GM21723 (cell line): ENCODE results near the gene COX5A.

Source experiments
- ATAC-seq: cut with Tn5 transposase; IDR thresholded peaks from one replicate; pipeline ENCODE4 v1.9.1; 2021; ENCODE audit warnings: mild to moderate bottlenecking, moderate library complexity; ENCODE audit not compliant: unreplicated experiment

The COX5A gene

GRCh38 chr15:74937590-74938371 is at the start of gene COX5A:
Gene COX5A, minus strand, starts transcription at chr15:74938073. Its CDS starts 59 bp downstream, at chr15:74938014.
- peak; percentile 87 for ATAC-seq

GRCh38 chr15:74983725-74984231 is 45.9 kb upstream of the COX5A start:
- no peak for ATAC-seq

GRCh38 chr15:74982183-74982582 is 44.3 kb upstream of the COX5A start:
- ATAC-seq = no peak

GRCh38 chr15:74978503-74978902 is 40.6 kb upstream of the COX5A start:
- no peak for ATAC-seq

DNA sequence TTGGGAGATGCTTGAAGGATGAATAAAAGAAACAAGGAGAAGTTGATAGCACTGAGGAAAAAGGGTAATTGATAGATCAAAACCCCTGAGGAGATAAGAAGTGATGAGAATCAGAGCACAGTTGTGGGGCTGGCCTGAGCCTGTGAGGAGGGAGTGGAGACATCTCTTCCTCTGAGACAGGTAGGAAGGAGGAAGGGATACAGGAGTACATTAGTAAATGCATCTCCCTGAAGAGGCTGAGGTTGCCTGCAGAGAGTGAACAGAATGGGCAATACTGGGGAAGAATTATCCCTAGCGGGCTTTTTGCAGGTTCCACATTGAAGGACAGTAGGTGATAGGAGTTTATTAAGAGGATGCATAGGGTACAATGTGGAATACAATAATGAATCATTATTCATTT is 40.2 kb upstream of the COX5A start:
- ATAC-seq = no peak

- ATAC-seq = no peak
These were observed 39.7 kb upstream of the COX5A start for GRCh38 chr15:74977599-74977998.

DNA sequence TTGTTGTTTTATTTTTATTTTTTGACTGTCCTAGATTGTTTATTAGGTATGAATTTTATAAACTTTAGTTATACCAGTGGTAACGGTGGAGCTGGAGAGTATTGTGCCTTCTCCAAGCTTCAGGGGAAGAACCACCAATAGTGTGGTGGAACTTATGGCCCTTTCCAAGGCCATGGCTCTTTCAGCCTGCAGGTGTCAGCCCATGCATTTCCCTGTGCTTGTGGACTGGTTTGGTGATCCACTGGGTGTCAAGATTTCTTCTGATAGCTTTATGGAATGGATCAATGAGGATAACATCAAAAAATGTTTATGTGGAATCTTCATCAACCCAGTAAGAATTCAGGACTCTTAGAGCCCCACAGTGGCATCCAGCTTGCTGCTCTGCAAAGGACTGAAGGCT is 38.3 kb upstream of the COX5A start:
- no peak for ATAC-seq

DNA sequence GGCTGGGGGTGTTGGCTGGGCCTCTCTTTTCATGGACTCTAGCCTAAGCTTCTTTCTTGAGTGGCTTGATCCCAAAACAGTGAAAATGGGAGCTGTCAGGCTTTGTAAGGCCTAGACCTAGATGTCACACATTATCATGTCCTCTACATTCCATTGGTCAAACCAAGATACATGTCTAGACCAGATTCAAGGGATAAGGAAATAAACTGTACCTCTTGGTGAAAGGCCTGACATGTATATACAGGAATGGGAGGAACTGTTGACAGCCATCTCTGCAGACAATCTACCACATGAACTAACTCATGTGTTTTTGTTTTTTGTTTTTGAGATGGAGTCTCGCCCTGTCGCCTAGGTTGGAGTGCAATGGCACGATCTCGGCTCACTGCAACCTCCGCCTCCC is 29.8 kb upstream of the COX5A start:
- ATAC-seq = no peak

GRCh38 chr15:74964794-74965193 is 26.9 kb upstream of the COX5A start:
- no peak for ATAC-seq

DNA sequence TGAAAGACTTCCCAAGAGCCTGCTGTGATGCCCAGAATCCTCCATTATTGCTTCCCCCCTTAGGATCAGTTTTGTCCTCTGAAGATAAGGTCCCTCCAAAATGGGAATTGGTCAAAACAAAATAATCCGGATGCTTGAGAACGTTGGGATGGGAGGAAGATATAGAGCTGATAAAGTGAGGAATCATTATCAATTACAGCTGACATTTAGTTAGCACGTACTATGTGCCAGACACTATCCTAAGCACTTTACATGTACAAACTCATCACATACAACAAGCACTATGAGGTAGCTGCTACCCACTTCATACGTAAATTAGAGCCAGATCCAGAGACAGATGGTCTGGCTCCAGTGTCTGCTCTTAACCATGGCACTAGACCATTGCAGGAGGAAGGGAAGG is 25.3 kb upstream of the COX5A start:
- no peak for ATAC-seq

GRCh38 chr15:74962671-74963070 is 24.8 kb upstream of the COX5A start:
- ATAC-seq = no peak

DNA sequence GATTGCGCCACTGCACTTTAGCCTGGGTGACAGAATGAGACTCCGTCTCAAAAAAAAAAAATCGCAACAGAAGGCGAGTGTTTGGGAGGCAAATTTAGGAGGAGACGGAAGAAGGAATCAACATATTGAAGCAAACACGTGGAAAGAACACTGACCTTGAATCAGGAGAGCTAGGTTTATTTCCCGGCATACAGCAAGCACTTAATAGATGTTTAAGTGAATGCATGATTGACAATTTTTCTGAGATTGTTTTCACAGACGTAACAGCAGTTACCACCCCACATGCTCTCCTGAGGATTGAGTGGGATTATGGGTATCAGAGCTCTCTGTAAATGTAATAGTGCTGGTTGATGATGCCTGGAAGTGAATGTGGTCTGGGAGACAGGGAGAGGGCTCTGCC is 24.3 kb upstream of the COX5A start:
- no peak for ATAC-seq

GRCh38 chr15:74961616-74962015 is 23.7 kb upstream of the COX5A start:
- no peak for ATAC-seq

- no peak for ATAC-seq
These were observed 23.2 kb upstream of the COX5A start for GRCh38 chr15:74960995-74961588.

DNA sequence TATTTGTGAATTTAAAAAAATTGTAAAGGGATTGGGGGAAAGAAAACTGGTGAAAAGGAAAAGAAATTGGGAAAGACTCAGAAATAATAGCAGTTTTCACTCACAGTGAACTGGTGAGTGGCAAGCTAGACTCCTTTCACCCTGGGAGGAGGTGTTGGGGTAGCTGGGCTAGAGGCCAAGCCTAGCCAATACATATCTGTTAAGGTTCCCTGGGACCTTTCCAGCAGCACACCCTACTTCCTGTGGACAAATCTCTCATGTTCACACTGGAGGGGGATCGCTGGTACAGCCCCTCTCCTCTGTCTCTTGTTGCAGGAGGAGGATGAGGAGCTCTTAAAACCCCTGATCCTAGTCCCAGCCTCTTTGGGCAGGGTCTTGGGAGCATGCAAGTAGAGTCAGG is 22.4 kb upstream of the COX5A start:
- no peak for ATAC-seq

DNA sequence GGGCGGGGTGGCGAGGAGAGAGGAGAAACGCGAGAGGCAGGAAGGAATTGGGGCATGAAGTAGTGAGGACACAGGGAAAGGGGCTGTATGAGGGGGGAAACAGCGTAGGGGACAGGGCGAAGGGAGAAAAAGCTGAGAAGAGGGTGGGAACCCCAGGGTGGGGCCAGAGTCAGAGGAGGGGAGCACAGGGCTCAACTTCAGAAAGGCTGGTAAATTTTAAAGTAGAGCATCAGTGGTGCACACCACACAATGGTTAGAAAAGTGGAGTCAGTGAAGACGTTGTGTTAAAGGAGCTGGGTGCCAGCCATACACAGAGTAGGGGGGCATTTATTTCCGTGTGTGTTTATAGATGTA is 21.7 kb upstream of the COX5A start:
- no peak for ATAC-seq

DNA sequence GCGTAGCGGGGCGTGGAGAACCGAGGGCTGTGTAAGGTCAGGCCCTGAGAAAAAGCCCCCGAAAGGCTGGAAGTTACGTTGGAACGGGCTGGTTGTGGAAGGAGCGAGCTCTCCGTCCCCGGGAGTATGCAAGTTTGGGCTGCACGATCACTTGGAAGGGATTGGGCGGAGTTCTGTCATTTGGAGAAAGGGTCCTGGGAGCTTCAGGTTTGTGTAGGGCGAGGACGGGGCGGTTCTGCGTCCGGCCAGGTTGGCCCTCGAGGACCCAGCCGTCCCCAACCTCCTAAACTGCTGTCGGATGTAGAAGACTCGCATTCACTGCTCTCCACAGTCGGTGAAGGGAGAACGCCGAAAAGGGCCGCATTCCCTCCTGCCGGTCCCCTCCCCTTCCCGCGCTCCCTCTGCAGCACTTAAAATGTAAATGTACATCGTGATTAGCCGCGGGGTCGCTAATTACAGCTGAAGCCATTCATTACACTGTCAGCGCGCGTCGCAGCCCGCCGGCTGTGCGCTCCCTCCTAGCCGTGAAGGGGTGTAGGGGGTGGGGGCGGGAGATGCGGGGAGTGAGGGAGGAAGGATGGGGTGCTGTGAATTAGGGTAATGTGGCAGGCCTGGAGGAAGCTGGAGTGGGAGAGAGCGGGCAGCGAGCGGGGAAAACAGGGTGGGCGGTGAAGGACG is 21.2 kb upstream of the COX5A start:
- no peak for ATAC-seq

GRCh38 chr15:74958320-74958907 is 20.5 kb upstream of the COX5A start:
- ATAC-seq = no peak

- no peak for ATAC-seq
These were observed 19.7 kb upstream of the COX5A start for GRCh38 chr15:74957476-74958035.

DNA sequence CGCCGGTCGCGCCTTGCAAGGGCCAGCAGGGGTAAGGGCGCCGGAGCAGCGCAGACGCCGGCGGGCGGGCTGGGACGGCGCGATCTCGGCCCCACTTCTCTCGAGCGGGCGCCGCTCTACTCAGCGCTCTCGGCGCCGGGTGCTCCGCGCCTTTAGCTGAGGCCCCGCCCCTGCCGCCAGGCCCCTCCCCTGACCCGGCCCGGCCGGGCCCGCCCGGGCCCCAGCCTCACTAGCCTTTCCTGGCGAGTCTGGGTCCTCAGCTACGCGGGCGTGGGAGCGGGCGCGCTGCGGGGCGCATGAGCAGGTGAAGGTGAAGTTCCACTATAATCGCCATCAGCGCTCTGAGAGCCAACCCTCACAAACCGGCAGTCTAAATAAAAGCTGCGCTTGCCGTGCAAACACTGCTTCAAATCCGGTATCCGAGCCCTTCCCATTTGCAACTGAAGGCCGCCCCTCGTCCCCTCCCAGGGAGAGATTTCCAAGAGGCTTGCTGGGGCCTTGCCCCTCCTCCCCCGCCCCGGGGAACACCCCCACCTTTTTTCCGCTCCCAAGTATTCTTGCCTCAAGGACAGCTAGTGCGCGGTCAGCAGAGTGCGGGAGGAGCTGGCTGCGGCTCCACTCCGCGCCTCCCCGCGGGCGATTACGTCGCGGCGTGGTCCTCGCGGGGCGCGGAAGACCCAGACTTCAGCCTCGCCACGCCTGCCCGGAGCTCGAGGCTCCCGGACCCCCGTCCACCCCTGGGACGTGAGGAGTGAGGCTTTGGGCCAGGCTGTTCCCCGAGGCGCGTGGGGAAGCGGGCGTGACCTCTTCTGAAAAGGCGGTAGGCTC is 19.0 kb upstream of the COX5A start, which contains the start of gene RPP25:
Gene RPP25 (minus strand): TSS at position 125 of the 828 bp plus-strand sequence. CDS start 189 bp downstream, outside the sequence.
- ATAC-seq = peak; percentile 79
